GM19239 (cell line): Measurements from ENCODE around the gene RPL10.
A peak's percentile ranks its signal among the peaks of the same experiment; 100 is the strongest.

ENCODE experiments used
- DNase-seq: peaks from one replicate; pipeline ENCODE4 v3.0.0; 2011; ENCODE audit warnings: low spot score; ENCODE audit not compliant: insufficient read length
- FAIRE-seq: peaks from 2 replicates; lab custom pipeline; 2011; peaks lifted over from hg19 to GRCh38; lab: Jason Lieb, UNC

Gene RPL10

GRCh38 chrX:154443992-154444754 is 46.0 kb downstream of the RPL10 start, which contains the start of gene FAM50A:
Gene FAM50A (plus strand): TSS chrX:154444141. CDS start chrX:154444236, 95 bp downstream.
- peak; percentile 86 for DNase-seq
- peak; percentile 89 for FAIRE-seq

- DNase-seq, result no peak
- no peak for FAIRE-seq
Measured at GRCh38 chrX:154444755-154445246, 46.6 kb downstream of the RPL10 start.

- DNase-seq, result no peak
- no peak for FAIRE-seq
Measured at GRCh38 chrX:154445776-154446175, 47.6 kb downstream of the RPL10 start.

GRCh38 chrX:154446430-154446829 is 48.3 kb downstream of the RPL10 start:
- FAIRE-seq (no peak), DNase-seq (no peak)

GRCh38 chrX:154448484-154448883 is 50.3 kb downstream of the RPL10 start:
- no peak for FAIRE-seq
- DNase-seq, result no peak

- DNase-seq, result no peak
Measured at GRCh38 chrX:154449618-154450017, 51.4 kb downstream of the RPL10 start.

GRCh38 chrX:154450312-154450711 is 52.1 kb downstream of the RPL10 start:
- FAIRE-seq, result no peak

More at GRCh38 chrX:154449618-154450017, 51.4 kb downstream of the RPL10 start:
- no peak for FAIRE-seq

More at GRCh38 chrX:154450312-154450711, 52.1 kb downstream of the RPL10 start:
- no peak for DNase-seq
